Activated T-cell treated with anti-CD3 and anti-CD28 coated beads, Interleukin-2, amount 50 U/mL, for 1 hour (primary cell): ENCODE results near the gene EPHA2.
"Not testable (repeated sequence)": the region's sequence is repeated elsewhere in the genome, so short reads cannot be mapped to it uniquely, and the experiment has no call there.

Experiments used
- DNase-seq: peaks from one replicate; pipeline ENCODE4 v3.0.0-alpha.2; 2020

Gene EPHA2

DNA sequence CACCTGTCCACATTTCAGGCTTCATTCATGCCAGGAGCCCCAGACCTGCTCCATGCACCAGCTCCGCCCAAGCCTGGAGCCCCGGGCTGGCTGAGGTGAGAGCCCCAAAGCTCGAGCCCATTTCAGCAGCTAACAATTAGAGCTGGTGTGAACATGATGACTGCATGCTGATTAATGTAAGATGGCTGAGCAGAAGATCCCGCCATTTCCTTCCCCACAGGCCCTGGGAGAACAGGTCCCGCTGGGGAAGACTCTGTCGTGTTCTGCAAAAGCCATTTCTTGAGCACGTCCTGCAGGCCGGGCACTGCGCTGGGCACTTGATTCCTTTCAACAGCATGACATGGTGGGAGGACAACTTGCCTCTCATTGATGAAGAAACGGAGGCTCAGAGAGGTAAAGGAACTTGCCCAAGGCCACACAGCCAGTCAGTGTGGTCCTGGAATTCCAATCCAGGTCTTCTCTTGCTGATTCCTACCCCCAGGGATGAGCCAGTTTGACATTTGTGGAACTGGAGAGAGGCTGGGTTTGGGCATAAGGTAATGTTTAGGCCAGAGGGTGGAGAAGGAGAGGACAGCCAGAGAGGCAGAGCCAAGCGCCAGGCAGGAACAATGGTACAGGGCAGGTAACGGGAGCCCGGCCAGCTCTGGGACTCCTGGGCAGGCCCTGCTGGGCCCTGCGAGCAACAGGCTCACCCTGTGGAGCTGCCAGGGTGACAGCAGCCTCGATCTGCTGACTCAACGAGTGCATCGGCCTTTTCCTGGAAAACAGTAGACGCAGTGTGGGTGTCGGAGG lies 28.1 kb upstream of the EPHA2 start:
- no peak for DNase-seq

DNA sequence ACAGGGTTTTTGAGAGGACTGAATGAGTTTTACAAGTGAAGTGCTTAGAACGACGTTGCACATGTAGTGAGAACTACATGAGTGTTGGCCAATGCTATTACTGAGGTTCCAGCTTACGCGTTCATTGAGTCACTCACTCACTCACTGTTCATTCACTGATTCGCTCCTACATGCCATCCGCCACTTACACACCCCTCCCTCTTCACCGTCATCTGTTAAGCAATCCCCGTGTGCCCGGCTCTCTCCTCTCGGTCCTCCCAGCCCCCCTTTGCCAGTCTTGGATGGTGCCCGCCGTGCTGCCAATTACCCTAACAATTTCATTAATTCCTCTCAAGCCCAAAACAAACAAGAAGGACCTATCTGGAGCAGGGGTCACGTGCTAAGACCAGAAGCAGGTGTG lies 27.3 kb upstream of the EPHA2 start:
- DNase-seq, result no peak

DNA sequence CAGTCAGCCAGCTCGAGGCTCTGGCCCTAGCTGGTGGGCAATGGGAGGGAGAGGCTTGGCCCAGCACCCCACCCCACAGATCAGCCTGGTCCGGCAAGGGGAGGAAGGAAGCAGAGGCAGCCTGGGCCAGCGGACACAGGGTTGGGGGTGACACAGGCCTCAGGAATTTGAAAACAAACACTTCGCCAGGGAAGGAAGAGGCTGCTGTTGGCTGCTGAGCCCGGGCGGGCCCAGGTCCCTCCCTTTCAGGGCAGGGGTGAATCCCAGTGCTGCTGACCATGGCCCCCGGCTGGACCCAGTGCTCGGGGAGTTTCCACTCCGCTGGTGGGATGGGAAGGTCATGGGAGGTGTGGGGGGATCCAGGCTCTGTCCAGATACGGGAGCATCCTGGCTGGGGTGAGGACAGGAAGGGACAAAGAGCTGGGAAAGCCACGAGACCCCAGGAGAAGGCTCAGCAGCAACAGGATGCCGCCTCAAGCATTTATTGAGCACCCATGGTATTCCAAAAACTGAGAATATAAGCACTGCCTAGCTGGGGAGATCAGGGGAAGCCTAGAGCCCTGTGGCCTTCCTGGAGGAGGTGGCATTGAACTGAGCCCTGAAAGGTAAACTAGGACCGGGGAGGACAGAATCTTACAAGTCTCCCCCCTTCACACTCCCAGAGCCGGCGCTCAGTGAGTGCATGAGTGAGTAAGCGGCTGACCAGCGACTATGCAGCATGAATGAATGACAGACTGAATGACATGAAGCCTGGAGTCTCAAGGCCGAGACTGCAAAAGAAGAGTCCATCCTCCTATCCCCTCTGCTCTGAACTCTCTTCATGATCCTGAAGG lies 26.2 kb upstream of the EPHA2 start:
- DNase-seq, result no peak

DNA sequence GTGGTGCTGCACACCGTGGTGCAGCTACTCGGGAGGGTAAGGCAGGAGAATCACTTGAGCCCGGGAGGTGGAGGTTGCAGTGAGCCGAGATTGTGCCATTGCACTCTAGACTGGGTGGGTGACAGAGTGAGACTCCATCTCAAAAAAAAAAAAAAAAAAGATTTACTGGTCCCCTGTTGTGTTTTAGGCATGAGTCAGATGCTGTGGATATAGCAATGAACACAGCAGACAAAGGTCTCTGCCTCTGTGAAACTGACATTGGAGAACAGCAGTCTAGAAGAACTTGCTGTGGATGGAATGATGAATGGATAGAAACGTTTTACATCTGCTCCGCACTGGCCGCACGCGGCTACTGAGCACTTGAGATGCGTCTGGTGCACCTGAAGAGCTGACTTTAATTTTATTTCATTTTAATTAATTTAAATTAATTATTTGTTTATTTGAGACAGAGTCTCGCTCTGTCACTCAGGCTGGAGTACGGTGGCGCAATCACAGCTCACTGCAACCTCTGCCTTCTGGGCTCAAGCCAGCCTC lies 24.5 kb upstream of the EPHA2 start:
- no peak for DNase-seq

DNA sequence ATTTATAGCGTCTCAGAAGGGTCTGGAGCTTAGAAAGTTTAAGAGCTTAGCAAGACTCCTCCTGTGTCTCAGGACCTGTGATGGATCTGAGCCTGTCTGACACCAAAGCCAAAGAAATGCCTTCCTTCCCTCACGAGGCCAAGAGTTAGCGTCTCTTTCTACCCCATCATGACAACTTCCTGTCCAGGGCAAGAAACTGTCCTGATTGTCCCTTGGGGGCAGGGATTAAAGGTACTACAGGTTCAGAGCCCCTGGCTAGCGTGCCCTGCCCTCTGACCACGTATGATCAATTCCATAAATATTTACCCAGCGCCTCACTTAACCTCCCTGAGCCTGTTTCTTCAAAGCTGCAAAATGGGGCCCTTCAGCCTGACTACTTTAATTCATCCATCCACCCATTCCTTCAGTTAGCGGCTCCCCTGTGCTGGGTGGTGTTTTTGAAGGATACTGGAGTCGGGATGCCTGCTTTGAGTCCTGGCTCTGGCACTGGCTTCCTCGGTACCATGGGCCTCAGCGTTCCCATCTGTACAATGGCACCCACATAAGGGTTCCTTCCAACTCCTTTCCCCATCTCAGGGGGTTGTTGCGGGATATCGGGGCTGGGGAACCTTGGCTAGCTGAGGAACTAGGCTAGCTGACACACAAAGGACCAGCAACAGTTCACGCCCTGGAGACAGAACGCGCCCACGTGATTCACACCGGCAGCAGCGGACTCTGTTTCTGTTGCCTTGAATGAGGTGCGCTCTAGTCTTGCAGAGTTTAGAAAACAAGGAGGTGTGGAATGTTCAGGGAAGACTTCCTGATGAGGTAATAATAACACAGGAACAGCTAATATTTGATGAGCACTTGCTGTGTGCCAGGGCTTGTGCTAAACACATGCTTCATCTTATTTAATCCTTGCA lies 23.0 kb upstream of the EPHA2 start:
- no peak for DNase-seq

DNA sequence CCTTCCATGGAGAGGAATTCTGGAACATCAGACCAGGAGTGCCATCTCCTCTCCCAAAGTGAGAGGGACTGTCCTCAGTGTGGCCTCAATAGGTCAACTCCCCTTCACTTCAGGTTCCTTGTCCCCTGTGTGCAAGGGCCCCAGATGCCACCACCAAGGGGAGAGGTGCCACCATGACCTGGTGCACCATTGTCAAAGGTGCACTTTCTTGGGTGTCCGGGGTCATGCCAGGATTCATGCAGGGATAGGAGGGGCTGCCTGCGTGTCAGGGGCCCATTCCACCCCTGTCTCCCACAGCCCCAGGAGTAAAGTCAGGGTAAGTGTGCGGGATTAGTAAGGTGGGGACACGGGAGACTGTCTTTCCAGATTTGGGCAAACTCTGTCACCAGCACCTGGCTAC lies 21.4 kb upstream of the EPHA2 start:
- no peak for DNase-seq

DNA sequence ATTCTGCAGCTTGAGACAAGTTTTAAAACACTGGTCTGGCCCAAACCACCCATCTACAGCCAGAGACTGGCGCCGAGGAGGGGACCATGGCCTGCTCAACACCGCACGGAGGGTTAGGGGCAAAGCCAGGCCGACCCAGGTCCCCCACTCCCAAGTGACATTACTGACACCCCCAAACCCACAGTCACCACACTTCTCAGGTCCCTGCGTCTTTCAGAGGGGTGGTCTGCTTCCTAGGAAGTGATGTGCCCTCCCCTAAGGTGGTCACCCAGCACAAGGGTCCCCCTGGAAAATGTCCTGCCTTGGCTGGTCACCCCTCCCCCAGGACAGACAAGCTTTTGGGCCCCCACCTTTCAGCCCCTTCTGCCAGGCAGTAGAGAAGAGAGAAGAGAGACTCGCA lies 20.8 kb upstream of the EPHA2 start:
- DNase-seq, result no peak

DNA sequence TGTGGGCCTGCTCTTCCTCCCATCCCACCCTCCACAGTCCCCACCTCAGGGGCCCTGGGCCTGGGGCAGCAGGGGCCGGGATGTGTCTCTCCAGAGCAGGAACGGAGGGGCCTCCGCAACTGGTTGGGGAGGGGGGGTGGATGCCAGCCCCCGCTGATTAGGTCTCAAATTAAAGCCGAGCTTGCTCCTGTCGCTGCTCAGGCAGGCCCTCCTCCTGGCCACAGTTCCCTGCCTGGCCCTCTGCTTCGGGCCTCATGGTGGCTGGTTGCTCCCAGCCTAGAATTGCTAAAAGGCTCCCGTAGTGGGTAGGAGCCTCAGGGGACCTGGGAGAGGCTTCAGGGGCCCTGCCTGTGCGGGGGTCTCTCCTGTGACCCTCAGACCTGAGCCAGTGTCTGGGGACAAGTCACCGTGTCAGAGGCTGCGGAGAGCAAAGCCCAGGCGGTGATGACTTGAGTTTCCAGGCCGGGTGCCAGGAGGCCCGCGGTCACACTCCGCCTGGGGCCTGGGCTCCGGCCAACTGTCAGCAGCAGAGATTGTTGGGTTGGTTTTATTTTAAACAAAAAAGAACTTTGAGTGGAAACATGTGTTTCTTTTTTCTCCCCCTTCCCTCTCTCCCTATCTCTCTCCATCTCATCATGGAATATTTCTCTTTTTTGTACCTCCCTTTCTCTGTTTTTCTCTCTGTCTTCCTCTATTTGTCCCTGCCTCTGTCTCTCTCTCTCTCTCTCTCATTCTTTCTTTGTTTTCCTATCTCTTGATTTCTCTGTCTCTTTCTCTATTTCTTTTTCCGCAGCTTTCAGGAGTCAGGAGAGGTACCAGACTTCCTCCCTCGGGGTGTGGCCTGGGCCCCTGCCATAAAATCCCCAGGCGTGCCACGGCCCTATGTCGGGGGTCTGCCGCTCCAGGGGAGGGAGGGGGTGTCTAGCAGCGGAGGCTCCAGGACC lies 20.0 kb upstream of the EPHA2 start:
- no peak for DNase-seq

DNA sequence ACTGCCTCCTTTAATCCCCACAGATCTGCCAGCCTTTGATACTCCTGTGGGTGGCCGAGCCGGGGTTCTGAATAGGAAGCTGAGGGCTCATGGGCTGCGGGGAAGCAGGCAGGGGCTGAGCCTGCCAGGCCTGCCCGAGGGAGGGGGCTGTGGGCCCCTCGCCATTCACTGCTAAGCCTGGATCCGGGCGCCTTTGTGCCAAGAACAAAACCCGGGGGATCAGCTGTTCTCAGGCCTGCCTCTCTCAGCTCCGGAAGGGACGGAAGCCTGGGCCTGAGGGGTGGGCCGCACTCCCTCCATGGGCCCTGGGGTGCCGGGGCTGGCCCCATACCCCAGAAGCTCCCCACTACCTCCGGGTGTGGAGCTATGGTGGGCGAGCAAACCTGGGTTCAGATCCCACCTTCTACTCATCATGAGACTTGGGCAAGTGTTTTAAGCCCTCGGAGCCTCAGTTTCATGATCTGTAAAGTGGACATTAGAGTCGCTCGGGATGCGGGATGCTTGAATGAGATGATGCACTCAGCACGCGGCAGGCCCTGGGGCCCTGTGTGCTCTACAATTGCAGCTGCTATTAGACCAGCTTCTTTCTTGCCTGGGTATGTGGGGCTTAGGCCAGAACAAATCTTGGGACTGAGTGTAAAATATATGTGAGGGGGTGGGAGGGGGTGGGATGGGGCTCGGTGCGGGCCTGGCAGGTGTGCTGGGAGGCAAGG lies 19.2 kb upstream of the EPHA2 start:
- DNase-seq, result no peak

DNA sequence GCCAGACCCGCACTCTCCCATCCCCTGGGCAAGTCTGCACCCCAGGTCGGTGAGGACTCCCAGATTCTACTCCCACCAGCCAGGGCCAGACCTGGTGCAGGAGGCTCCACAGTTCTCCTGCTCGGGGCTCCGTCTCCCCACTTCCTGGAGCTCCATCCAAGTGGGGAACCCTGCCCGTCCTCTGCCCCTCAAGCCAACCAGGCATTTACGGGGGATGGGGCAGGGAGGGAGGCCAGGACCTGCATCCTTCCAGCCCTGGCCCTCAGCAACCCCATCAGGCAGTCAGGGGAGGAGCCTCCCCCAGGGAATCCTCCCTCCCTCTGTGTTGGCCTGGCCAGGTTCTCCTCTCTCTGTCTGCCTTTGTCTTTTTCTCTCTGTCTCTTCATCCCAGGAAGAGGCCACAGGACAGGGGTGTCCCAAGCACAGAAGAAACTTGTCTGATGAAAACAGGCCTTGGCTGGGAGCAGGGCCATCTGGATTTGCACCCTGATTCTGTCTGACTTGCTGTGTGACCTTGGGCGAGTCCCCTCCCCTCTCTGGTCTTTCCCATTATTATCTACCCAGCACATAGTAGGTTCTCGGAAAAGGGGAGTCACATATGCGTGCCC lies 18.5 kb upstream of the EPHA2 start:
- no peak for DNase-seq

DNA sequence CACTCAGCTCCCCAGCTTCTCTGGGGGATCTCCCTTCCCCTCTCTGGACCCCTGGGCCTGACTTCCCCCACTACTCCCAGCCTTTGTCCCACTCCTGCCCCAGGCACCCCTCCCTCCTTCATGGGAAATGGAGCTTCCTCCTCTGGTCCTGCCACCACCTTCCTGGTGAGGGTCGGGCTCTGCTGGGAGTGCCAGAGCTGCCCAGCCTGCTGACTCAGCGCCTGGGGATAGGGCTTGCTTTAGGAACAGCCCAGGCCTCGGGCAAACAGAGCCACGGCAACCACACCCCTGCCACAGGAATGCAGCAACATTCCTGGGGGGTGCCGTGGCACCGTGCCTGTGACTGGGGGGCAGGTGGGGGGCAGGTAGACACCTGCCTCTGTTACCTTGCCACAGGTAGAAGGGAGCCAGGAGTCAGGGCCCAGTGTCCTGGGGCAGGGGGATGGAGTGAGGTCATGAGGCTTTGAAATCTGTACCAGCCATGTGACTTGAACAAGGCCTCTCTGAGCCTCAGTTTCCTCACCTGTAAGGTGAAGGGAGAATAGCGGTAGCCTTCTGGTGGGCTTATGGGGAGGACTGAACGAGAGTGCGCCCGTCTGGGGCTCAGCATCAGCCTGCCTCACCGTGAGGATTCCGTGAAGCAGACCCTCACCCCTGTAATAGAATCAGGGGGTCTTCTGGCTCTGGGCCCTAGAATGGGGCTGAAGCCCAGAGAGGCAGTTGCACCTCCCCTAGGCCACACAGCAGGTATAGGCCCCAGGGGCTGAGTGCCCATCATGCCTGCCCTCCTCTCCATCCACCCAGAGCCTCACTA lies 17.8 kb upstream of the EPHA2 start:
- no peak for DNase-seq

DNA sequence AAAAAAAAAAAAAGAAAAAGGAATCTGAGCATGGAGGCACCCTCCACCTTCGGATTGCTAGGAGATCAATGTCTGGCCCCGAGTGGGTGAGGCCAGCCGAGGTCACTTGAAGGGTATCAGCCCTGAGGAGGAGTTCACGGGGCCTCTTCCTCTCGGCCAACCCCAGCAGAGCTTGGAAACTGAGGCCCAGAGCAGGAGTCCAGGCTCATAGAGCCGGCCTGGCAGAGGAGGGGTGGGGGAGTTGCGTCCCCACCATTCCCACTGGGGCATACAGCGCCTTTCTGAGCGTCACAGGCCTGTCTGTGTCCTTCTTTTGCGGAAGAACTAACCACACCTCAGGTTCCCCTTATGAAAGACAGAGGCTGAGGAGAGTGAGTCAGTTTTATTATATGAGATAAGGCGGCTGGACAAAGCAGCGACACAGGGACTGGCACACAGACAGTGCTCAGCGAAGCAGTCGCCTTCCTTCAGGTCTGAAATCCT lies 17.1 kb upstream of the EPHA2 start:
- DNase-seq, result no peak

DNA sequence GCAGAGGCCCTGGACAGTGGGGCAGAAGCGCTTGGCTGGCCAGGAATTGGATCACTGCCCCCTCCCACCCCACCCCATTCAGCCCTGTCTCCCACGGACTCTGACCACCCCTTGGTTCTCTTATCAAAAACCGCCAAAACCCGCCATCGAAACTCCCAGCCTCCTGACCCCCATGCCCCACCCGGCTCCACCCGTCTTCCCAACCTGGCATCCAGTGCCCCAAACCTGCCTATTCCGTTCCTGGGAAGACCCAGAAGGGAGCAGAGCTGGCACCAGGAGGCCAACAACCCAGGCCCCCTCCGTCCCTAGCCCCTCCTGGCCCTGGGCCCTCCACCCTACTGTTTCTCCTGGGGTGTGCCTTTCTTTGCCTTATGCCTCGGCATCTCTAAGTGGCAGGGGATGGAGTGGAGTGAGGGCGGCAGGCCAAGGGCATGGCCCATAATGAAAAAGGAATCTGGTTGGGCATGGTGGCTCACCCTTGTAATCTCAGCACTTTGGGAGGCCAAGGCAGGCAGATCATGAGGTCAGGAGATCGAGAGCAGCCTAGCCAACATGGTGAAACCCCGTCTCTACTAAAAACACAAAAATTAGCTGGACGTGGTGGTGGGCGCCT lies 16.5 kb upstream of the EPHA2 start:
- DNase-seq, result no peak

DNA sequence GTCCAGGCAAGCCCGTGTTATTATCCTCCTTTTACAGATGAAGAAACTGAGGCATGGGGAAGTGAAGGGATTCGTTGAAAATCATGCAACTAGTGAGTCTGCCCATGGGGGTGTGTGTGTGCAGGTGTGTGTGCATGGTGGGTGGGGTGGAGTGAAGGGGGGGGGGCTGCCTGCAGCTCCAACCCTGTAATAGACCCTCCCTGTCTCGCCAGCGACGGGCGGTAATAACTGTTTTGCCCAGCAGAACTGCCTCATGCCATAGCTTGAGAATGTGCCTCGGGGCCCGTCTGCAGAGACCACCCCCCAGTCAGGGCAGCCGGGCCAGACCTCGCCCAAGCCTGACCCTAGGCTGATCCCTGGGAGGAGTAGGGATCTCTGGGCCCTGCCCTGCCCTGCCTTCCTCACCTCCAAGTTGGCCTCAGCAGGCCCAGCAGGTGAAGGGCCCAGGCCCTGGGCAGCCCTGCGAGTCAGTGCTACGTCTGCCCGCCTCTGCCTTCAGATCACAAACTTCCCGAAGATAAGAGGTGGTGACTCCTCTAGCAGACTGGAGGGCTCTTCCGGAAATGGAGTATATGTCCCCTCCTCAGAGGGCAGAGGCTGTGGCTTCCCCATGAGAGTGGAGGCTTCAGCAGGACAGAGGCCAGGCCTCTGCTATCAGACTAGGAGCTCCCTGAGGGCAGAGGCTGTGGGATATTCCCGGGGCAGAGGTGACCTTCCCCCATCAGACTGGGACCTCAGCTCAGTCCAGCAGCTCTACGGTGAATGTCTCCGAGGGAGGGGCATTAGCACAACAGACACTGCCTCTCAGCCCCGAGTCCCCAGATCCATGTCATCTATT lies 15.7 kb upstream of the EPHA2 start:
- DNase-seq, result no peak

DNA sequence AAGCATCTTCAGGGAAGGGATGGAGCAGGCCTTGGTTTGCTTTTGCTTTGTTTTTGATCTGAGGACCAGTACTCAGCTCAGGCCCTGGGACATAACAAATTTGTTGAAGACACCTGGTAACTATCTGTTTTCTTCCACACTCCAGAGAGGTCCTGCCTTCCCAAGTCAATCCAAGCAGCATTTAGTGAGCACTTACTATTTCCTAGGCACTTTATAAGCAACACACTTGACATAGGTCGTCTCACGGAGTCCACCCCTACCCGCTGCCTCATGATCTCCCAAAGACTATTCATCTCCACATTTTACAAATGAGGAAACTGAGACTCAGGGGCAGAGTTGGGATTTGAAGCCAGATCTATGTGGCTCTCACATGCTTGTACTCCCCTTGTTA lies 14.4 kb upstream of the EPHA2 start:
- no peak for DNase-seq

DNA sequence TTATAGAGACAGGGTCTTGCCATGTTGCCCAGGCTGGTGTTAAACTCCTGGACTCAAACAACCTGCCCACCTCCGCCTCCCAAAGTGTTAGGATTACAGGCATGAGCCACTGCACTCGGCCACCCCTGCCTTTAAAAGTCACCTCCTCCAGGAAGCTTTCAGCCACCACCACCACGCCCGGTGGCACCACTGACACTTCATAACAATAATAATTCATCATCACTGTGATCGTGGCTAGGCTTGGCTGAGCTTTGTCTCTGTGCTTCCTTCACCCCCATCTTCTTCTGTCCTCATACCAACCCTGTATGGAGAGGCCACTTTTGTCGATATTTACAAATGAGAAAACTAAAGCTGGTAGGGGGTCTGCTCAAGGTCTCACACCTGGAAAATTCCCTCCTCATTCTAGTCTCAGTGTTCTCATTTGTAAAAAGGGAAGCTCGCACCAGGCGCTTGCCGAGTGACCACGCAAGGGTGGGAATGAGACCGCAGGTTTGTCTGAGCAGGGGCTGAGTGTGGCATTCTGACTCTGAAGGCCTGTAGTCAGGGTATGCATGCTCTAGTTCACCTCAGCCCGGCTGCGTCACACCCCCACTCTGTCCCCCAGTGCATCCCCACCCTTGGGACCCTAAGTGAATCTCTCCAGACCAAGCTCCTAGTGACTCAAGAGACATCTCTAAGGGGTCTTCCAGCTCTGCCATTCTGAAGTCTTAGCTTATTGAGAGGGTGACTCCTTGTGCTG lies 12.9 kb upstream of the EPHA2 start:
- no peak for DNase-seq

DNA sequence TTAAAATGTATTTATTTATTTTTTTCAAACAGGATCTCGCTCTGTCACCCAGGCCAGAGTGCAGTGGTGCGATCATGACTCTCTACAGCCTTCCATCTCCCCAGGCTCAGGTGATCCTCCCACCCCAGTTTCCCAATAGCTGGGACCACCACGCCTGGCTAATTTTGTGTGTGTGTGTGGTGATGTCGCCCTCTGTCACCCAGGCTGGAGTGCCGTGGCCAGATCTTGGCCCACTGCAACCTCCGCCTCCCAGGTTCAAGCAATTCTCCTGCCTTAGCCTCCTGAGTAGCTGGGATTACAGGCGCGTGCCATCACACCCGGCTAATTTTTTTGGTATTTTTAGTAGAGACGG lies 12.3 kb upstream of the EPHA2 start:
- not testable (repeated sequence) for DNase-seq
